Progenitor cell of endocrine pancreas (in vitro differentiated cells): ENCODE results near the gene C1QTNF3. TPM values are rescaled to one million over a fixed set of nuclear protein-coding genes. Genes with fewer than 3 reads are reported as not detected.
"Not testable (repeated sequence)": the region's sequence is repeated elsewhere in the genome, so short reads cannot be mapped to it uniquely, and the experiment has no call there.

ENCODE experiments used
- DNase-seq: peaks from one replicate; pipeline ENCODE4 v3.0.0; 2021; ENCODE audit warnings: low spot score; ENCODE audit not compliant: unreplicated experiment
- H3K27ac Mint-ChIP-seq: 2 replicates; pipeline ENCODE4 v1.8.0; 2021; ENCODE audit warnings: mild to moderate bottlenecking, moderate library complexity, mixed read lengths
- H3K27me3 Mint-ChIP-seq: 2 replicates; pipeline ENCODE4 v1.8.0; 2021; ENCODE audit warnings: mixed read lengths
- H3K36me3 Mint-ChIP-seq: 2 replicates; pipeline ENCODE4 v1.8.0; 2022; ENCODE audit warnings: mixed read lengths; ENCODE audit not compliant: insufficient read depth
- H3K4me1 Mint-ChIP-seq: 2 replicates; pipeline ENCODE4 v1.8.0; 2021; ENCODE audit warnings: low read depth, mixed read lengths
- H3K4me3 Mint-ChIP-seq: 2 replicates; pipeline ENCODE4 v1.8.0; 2021; ENCODE audit warnings: low read depth, mild to moderate bottlenecking, moderate library complexity, mixed read lengths
- H3K9me3 Mint-ChIP-seq: 2 replicates; pipeline ENCODE4 v1.8.0; 2021; ENCODE audit warnings: low read depth, mixed read lengths
- total RNA-seq: library from RNA; stranded (reverse); gene quantifications from 2 replicates; pipeline ENCODE4 v1.2.1, GENCODE V29; 2021
- TF ChIP-seq, protein P1 (sequence below): fragments of 200-600 bp; sonication (generic); IDR thresholded peaks from one replicate; pipeline ENCODE4 v1.5.0; 2021; ENCODE audit warnings: antibody characterized with exemption, mild to moderate bottlenecking; ENCODE audit not compliant: unreplicated experiment

C1QTNF3 gene
- total RNA-seq, 1 donor from 2014 or later = 9.6 TPM

- Mint-ChIP-seq H3K9me3 (peaks cover 13% of the 10 kb centered on the region), H3K4me1 (peaks cover 30% of the 10 kb centered on the region), H3K36me3 (peaks cover 6% of the 10 kb centered on the region), H3K27me3 (no peaks in the 10 kb centered on the region), H3K4me3 (no peak overlapping the region), H3K27ac (no peak overlapping the region)
- DNase-seq = no peak
- TF ChIP-seq, protein P1, sequence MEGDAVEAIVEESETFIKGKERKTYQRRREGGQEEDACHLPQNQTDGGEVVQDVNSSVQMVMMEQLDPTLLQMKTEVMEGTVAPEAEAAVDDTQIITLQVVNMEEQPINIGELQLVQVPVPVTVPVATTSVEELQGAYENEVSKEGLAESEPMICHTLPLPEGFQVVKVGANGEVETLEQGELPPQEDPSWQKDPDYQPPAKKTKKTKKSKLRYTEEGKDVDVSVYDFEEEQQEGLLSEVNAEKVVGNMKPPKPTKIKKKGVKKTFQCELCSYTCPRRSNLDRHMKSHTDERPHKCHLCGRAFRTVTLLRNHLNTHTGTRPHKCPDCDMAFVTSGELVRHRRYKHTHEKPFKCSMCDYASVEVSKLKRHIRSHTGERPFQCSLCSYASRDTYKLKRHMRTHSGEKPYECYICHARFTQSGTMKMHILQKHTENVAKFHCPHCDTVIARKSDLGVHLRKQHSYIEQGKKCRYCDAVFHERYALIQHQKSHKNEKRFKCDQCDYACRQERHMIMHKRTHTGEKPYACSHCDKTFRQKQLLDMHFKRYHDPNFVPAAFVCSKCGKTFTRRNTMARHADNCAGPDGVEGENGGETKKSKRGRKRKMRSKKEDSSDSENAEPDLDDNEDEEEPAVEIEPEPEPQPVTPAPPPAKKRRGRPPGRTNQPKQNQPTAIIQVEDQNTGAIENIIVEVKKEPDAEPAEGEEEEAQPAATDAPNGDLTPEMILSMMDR = no peak
Measured at GRCh38 chr5:34011536-34011935, 31.5 kb downstream of the C1QTNF3 start.

- not testable (repeated sequence) for H3K4me3 Mint-ChIP-seq, DNase-seq, H3K27me3 Mint-ChIP-seq, H3K36me3 Mint-ChIP-seq
- Mint-ChIP-seq H3K27ac (peak overlapping the region; percentile 82), H3K9me3 (peaks cover 13% of the 10 kb centered on the region), H3K4me1 (peaks cover 36% of the 10 kb centered on the region)
Measured at GRCh38 chr5:34010146-34010545, 32.9 kb downstream of the C1QTNF3 start.

DNA sequence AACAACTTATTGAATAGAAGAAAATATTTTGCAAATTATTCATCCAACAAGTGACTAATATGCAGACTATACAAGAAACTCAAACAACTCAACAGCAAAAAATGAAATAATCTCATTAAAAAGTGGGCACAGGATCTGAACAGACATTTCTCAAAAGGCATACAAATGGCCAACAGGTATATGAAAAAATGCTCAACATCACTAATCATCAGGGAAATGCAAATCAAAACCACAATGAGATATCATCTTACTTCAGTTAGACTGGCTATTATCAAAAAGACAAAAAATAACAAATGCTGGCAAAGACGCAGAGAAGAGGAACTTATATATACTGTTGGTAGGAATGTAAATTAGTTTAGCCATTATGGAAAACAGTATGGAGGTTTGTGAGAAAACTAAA lies 33.4 kb downstream of the C1QTNF3 start:
- DNase-seq = no peak
- Mint-ChIP-seq H3K36me3 (peaks cover 9% of the 10 kb centered on the region), H3K9me3 (peaks cover 13% of the 10 kb centered on the region), H3K4me3 (peak overlapping the region; percentile 87), H3K27me3 (no peaks in the 10 kb centered on the region), H3K27ac (peak overlapping the region; percentile 99), H3K4me1 (peaks cover 37% of the 10 kb centered on the region)
- TF ChIP-seq, protein P1 = no peak

- Mint-ChIP-seq H3K9me3 (peaks cover 12% of the 10 kb centered on the region), H3K36me3 (peaks cover 13% of the 10 kb centered on the region), H3K4me3 (peak overlapping the region; percentile 87), H3K4me1 (peaks cover 38% of the 10 kb centered on the region), H3K27me3 (no peaks in the 10 kb centered on the region), H3K27ac (peak overlapping the region; percentile 99)
- TF ChIP-seq, protein P1 = no peak
- DNase-seq = no peak
Measured at GRCh38 chr5:34008802-34009201, 34.2 kb downstream of the C1QTNF3 start.

- peak within 1 kb of the TSS; percentile 87 for H3K4me3 Mint-ChIP-seq
- H3K27ac Mint-ChIP-seq = peak within 1 kb of the TSS; percentile 99
- peaks cover 9% of the 10 kb centered on the region for H3K9me3 Mint-ChIP-seq
- no peaks in the 10 kb centered on the region for H3K27me3 Mint-ChIP-seq
- peaks cover 20% of the 10 kb centered on the region for H3K36me3 Mint-ChIP-seq
- TF ChIP-seq, protein P1 = no peak
- H3K4me1 Mint-ChIP-seq = peaks cover 45% of the 10 kb centered on the region
- peak; percentile 84 for DNase-seq
Measured at GRCh38 chr5:34007621-34008600, 35.1 kb downstream of the C1QTNF3 start, which contains the start of gene AMACR. Gene AMACR, minus strand, starts transcription at chr5:34008050. Its CDS starts 31 bp downstream, at chr5:34008019.
